Kidney epithelial cell (primary cell): Measurements from ENCODE around the gene SEMA5A. TPM values are rescaled to one million over a fixed set of nuclear protein-coding genes. Genes with fewer than 3 reads are reported as not detected.

Experiments
- DNase-seq: peaks from one replicate; pipeline ENCODE4 v3.0.0-alpha.2; 2010; ENCODE audit warnings: low read depth
- H3K27me3 ChIP-seq: 2 replicates; pipeline ENCODE4 v1.6.0; 2011; ENCODE audit warnings: low read length; ENCODE audit not compliant: control insufficient read depth, insufficient read depth
- H3K36me3 ChIP-seq: 2 replicates; pipeline ENCODE4 v1.5.1; 2011; ENCODE audit warnings: low read length; ENCODE audit not compliant: control insufficient read depth, insufficient read depth
- H3K4me3 ChIP-seq: 2 replicates; pipeline ENCODE4 v1.5.1; 2011; ENCODE audit warnings: low read depth, mild to moderate bottlenecking, control low read depth, low read length
- CTCF ChIP-seq: IDR thresholded peaks from 2 replicates; pipeline ENCODE4 v1.5.1; 2011; ENCODE audit warnings: mild to moderate bottlenecking, moderate library complexity, low read length, control low read depth, inconsistent platforms; ENCODE audit not compliant: insufficient read depth, poor library complexity, severe bottlenecking
- total RNA-seq: library from RNA; depleted of rRNA; stranded (reverse); fragments of >200 nt; gene quantifications from 2 replicates; pipeline ENCODE4 v1.2.3, GENCODE V29; 2015

Gene SEMA5A
- total RNA-seq, 1 donor from 2014 or later = 4.7 TPM

GRCh38 chr5:9467199-9468059, 78.4 kb downstream of the SEMA5A start:
- Histone ChIP-seq H3K36me3 (no peaks in the 10 kb centered on the region), H3K4me3 (no peak overlapping the region), H3K27me3 (no peaks in the 10 kb centered on the region)
- no peak for DNase-seq
- TF ChIP-seq CTCF = no peak

GRCh38 chr5:9466697-9467096, 79.2 kb downstream of the SEMA5A start:
- no peak for DNase-seq
- Histone ChIP-seq H3K4me3 (no peak overlapping the region), H3K36me3 (no peaks in the 10 kb centered on the region), H3K27me3 (no peaks in the 10 kb centered on the region)
- no peak for TF ChIP-seq CTCF

GRCh38 chr5:9464478-9464877, 81.4 kb downstream of the SEMA5A start:
- H3K36me3 ChIP-seq = no peaks in the 10 kb centered on the region
- no peak for DNase-seq
- H3K4me3 ChIP-seq = no peak overlapping the region
- H3K27me3 ChIP-seq = no peaks in the 10 kb centered on the region
- TF ChIP-seq CTCF = no peak

- no peak for DNase-seq
- H3K4me3 ChIP-seq = no peak overlapping the region
- TF ChIP-seq CTCF = no peak
- H3K27me3 ChIP-seq = no peaks in the 10 kb centered on the region
- no peaks in the 10 kb centered on the region for H3K36me3 ChIP-seq
Measured at GRCh38 chr5:9462109-9462508, 83.8 kb downstream of the SEMA5A start.

GRCh38 chr5:9460885-9461645, 84.8 kb downstream of the SEMA5A start:
- Histone ChIP-seq H3K4me3 (no peak overlapping the region), H3K27me3 (no peaks in the 10 kb centered on the region), H3K36me3 (no peaks in the 10 kb centered on the region)
- DNase-seq = no peak
- TF ChIP-seq CTCF = no peak
